Right lobe of liver (tissue), 6 donors: Measurements from ENCODE around the gene CNKSR2. TPM values are rescaled to one million over a fixed set of nuclear protein-coding genes. Genes with fewer than 3 reads are reported as not detected.

Experiments
- ATAC-seq, 4 donors: fragments of 200-7000 bp; cut with Tn5 transposase; one replicate each; pipeline ENCODE4 v1.9.1; 2020; ENCODE audit warnings: mild to moderate bottlenecking in 4 of 4, moderate library complexity in 4 of 4
- DNase-seq, 3 donors: peaks; one replicate each; pipeline ENCODE4 v3.0.0-alpha.2; 2020
- H3K27ac ChIP-seq, 3 donors: fragments of 200-600 bp; one replicate each; pipeline ENCODE4 v1.8.0; 2022
- H3K27me3 ChIP-seq, 2 donors: fragments of 200-600 bp; one replicate each; pipeline ENCODE4 v1.8.0; 2022
- H3K36me3 ChIP-seq, 4 donors: fragments of 200-600 bp; sonication (generic) in 1 of 4; one replicate each; pipeline versions ENCODE4 v1.5.1 to v1.8.0; 2017 to 2022; ENCODE audit warnings: control low read depth in 1 of 4
- H3K4me1 ChIP-seq, 4 donors: fragments of 200-600 bp; sonication (generic) in 1 of 4; one replicate each; pipeline versions ENCODE4 v1.5.1 to v1.8.0; 2017 to 2022; ENCODE audit warnings: control low read depth in 1 of 4
- H3K4me3 ChIP-seq, 3 donors: fragments of 200-600 bp; one replicate each; pipeline ENCODE4 v1.8.0; 2022
- H3K9me3 ChIP-seq, 4 donors: fragments of 200-600 bp; sonication (generic) in 1 of 4; one replicate each; pipeline versions ENCODE4 v1.5.1 to v1.8.0; 2017 to 2022; ENCODE audit warnings: control low read depth in 1 of 4
- CTCF ChIP-seq, 4 donors: fragments of 200-600 bp in 3 of 4; fragments of 450-650 bp in 1 of 4; IDR thresholded peaks; one replicate each; pipeline versions ENCODE4 v1.5.1 to v1.8.0; 2016 to 2022; ENCODE audit warnings: antibody characterized with exemption in 4 of 4, mild to moderate bottlenecking in 2 of 4
- POLR2A ChIP-seq: fragments of 450-650 bp; IDR thresholded peaks from one replicate; pipeline ENCODE4 v1.6.1; 2017; ENCODE audit warnings: antibody characterized with exemption, mild to moderate bottlenecking
- WGBS: methylation state at CpG from one replicate; pipeline ENCODE4 v1.1.6; 2018; ENCODE audit warnings: low coverage, low lambda C conversion rate; ENCODE audit not compliant: insufficient coverage; ENCODE audit errors: missing lambda C conversion rate; 5-methylcytosine and 5-hydroxymethylcytosine counted together
- intact Hi-C, 2 donors: fragments of 100-400 bp; cut with DNase I; formaldehyde crosslinking; loops; one replicate each; pipeline versions ENCODE4 v1.11.2 to v1.14.1; 2022
- total RNA-seq, 6 experiments: library from RNA; depleted of rRNA in 2 of 6; stranded (reverse); fragments of >200 nt in 2 of 6; fragmentation: NEBNext Ultra II Directional in 3 of 6; extraction: Animal tissue kit (Norgen Biotek cat#: 25700) in 3 of 6; gene quantifications; one replicate each; pipeline versions ENCODE4 v1.1.0 to v1.2.4, GENCODE V29; 2016 to 2023
- donor health status: DM: no; HTN: yes; CAD: no.
- donor health status: DM: no; HTN: no; CAD: no.
- donor health status: DM: no; HTN: no; CAD: no.
- donor health status: DM: no; HTN: yes; CAD: no.
- donor health status: DM: no; HTN: yes; CAD: no.

Gene CNKSR2
- total RNA-seq, 6 experiments from 2014 or later = 1.4 to 5.6 (median 2.6) TPM

GRCh38 chrX:21412029-21412428 lies 37.8 kb downstream of the CNKSR2 start:
- peaks cover 0 to 5% (median 0%) of the 10 kb centered on the region in 4 donors for H3K9me3 ChIP-seq
- no peak overlapping the region for H3K27ac ChIP-seq
- H3K4me1 ChIP-seq = no peaks in the 10 kb centered on the region
- DNase-seq = no peak
- no peaks in the 10 kb centered on the region for H3K36me3 ChIP-seq
- H3K4me3 ChIP-seq = no peak overlapping the region
- no peaks in the 10 kb centered on the region for H3K27me3 ChIP-seq
- no peak for ATAC-seq
- TF ChIP-seq CTCF (IDR thresholded peaks at IDR 0.05) (no peak), POLR2A (no peak)
- intact Hi-C loops = no loop called here
- 25% methylated on average over 3 of the region's 3 CpGs for WGBS

- DNase-seq (no peak), ATAC-seq (no peak)
- 56% methylated on average over 3 of the region's 3 CpGs for WGBS
- intact Hi-C loops = no loop called here
- Histone ChIP-seq H3K4me1 (no peaks in the 10 kb centered on the region), H3K27me3 (no peaks in the 10 kb centered on the region), H3K9me3 (peaks cover 0 to 5% (median 0%) of the 10 kb centered on the region in 4 donors), H3K27ac (no peak overlapping the region), H3K36me3 (no peaks in the 10 kb centered on the region), H3K4me3 (no peak overlapping the region)
- no peak for TF ChIP-seq CTCF (IDR thresholded peaks at IDR 0.05)
- no peak for TF ChIP-seq POLR2A
These were observed 38.7 kb downstream of the CNKSR2 start for GRCh38 chrX:21412883-21413282.

- H3K4me3 ChIP-seq = no peak overlapping the region
- H3K27me3 ChIP-seq = no peaks in the 10 kb centered on the region
- intact Hi-C loops = no loop called here
- ATAC-seq = no peak
- H3K27ac ChIP-seq = no peak overlapping the region
- no peak for DNase-seq
- no peaks in the 10 kb centered on the region for H3K36me3 ChIP-seq
- H3K9me3 ChIP-seq = no peaks in the 10 kb centered on the region
- WGBS = 54% methylated on average over 2 of the region's 2 CpGs
- no peaks in the 10 kb centered on the region for H3K4me1 ChIP-seq
- TF ChIP-seq POLR2A = no peak
- no peak for TF ChIP-seq CTCF (IDR thresholded peaks at IDR 0.05)
These were observed 52.9 kb downstream of the CNKSR2 start for GRCh38 chrX:21427086-21427485.

GRCh38 chrX:21437036-21437435 lies 62.8 kb downstream of the CNKSR2 start:
- H3K4me3 ChIP-seq = no peak overlapping the region
- no peak overlapping the region for H3K27ac ChIP-seq
- H3K9me3 ChIP-seq = no peaks in the 10 kb centered on the region
- TF ChIP-seq CTCF (IDR thresholded peaks at IDR 0.05) = no peak
- TF ChIP-seq POLR2A = no peak
- ATAC-seq = no peak
- intact Hi-C loops = no loop called here
- DNase-seq = no peak
- H3K27me3 ChIP-seq = peaks cover 0 to 3% of the 10 kb centered on the region in 2 donors
- no peaks in the 10 kb centered on the region for H3K36me3 ChIP-seq
- H3K4me1 ChIP-seq = no peaks in the 10 kb centered on the region
- WGBS = 41% methylated on average over 1 of the region's 1 CpG

- intact Hi-C loops = no loop called here
- DNase-seq (no peak), ATAC-seq (no peak)
- TF ChIP-seq POLR2A (no peak), CTCF (IDR thresholded peaks at IDR 0.05) (no peak)
- no peak overlapping the region for H3K27ac ChIP-seq
- H3K9me3 ChIP-seq = no peaks in the 10 kb centered on the region
- H3K36me3 ChIP-seq = no peaks in the 10 kb centered on the region
- 24% methylated on average over 1 of the region's 1 CpG for WGBS
- H3K27me3 ChIP-seq = peaks cover 0 to 3% of the 10 kb centered on the region in 2 donors
- H3K4me1 ChIP-seq = no peaks in the 10 kb centered on the region
- no peak overlapping the region for H3K4me3 ChIP-seq
These were observed 64.6 kb downstream of the CNKSR2 start for GRCh38 chrX:21438792-21439191.
